ENCODE data around the gene RHPN2. TPM values are rescaled to one million over a fixed set of nuclear protein-coding genes. Genes with fewer than 3 reads are reported as not detected.

The RHPN2 gene
- total and polyA plus RNA-seq, 2 of the 13 experiments (the other 11 are each of a cell fraction or from before 2014, with no cell fraction given) = 20.3 to 48.0 TPM

- TF ChIP-seq, protein P1, sequence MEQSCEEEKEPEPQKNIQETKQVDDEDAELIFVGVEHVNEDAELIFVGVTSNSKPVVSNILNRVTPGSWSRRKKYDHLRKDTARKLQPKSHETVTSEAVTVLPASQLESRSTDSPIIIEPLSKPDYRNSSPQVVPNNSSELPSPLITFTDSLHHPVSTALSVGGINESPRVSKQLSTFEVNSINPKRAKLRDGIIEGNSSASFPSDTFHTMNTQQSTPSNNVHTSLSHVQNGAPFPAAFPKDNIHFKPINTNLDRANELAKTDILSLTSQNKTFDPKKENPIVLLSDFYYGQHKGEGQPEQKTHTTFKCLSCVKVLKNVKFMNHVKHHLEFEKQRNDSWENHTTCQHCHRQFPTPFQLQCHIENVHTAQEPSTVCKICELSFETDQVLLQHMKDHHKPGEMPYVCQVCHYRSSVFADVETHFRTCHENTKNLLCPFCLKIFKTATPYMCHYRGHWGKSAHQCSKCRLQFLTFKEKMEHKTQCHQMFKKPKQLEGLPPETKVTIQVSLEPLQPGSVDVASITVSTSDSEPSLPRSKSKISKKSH (CRISPR knock-in tag; IDR thresholded peaks at IDR 0.05; ENCODE audit: borderline replicate concordance) = no peak
- TF ChIP-seq CBX5 (CRISPR knock-in tag; IDR thresholded peaks at IDR 0.05; ENCODE audit: borderline replicate concordance) (peak; percentile 27; the same call in 1 of the 2 replicates), KMT2A (CRISPR knock-in tag; IDR thresholded peaks at IDR 0.05) (no peak), HOMEZ (CRISPR knock-in tag; IDR thresholded peaks at IDR 0.05; ENCODE audit: low read depth) (peak; percentile 29; the same call in 1 of the 2 replicates), ZNF574 (CRISPR knock-in tag; IDR thresholded peaks at IDR 0.05) (0 out of 2 replicates have a peak, but pooled peaks have one; percentile 49), ZBTB3 (CRISPR knock-in tag; IDR thresholded peaks at IDR 0.05; ENCODE audit: borderline replicate concordance, low read depth) (no peak), EED (CRISPR knock-in tag; IDR thresholded peaks at IDR 0.05) (no peak), SP5 (CRISPR knock-in tag; IDR thresholded peaks at IDR 0.05; ENCODE audit: borderline replicate concordance, low read depth) (peak; percentile 96), FLYWCH1 (CRISPR knock-in tag; IDR thresholded peaks at IDR 0.05) (no peak), RBM22 (optimal IDR thresholded peaks at IDR 0.05; ENCODE audit: low read length) (peak; percentile 74), ZBTB43 (CRISPR knock-in tag; conservative IDR thresholded peaks at IDR 0.05) (no peak), TCF7 (IDR thresholded peaks at IDR 0.05; ENCODE audit: low read depth) (peak; percentile 98), SATB2 (CRISPR knock-in tag; IDR thresholded peaks at IDR 0.05) (no peak), ZNF775 (CRISPR knock-in tag; IDR thresholded peaks at IDR 0.05; ENCODE audit: borderline replicate concordance) (no peak), ZBTB37 (CRISPR knock-in tag; IDR thresholded peaks at IDR 0.05) (no peak), DPF2 (CRISPR knock-in tag; IDR thresholded peaks at IDR 0.05; ENCODE audit: borderline replicate concordance, low read depth) (no peak; the same call in 1 of the 2 replicates), SAFB2 (CRISPR knock-in tag; IDR thresholded peaks at IDR 0.05; ENCODE audit: borderline replicate concordance, low read depth) (no peak), SMYD3 (CRISPR knock-in tag; IDR thresholded peaks at IDR 0.05) (0 out of 2 replicates have a peak, but pooled peaks have one; percentile 62), HOXA5 (CRISPR knock-in tag; IDR thresholded peaks at IDR 0.05) (no peak; the same call in 1 of the 2 replicates)
- TF ChIP-seq, protein P2, sequence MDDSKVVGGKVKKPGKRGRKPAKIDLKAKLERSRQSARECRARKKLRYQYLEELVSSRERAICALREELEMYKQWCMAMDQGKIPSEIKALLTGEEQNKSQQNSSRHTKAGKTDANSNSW (CRISPR knock-in tag; IDR thresholded peaks at IDR 0.05; ENCODE audit: borderline replicate concordance) = no peak
These were observed 36.4 kb upstream of the RHPN2 start (continued) for GRCh38 chr19:33100894-33101644.

Data from HepG2 (cell line).